Progenitor cell of endocrine pancreas (in vitro differentiated cells): ENCODE data around the gene GNRHR. TPM values are rescaled to one million over a fixed set of nuclear protein-coding genes. Genes with fewer than 3 reads are reported as not detected.

Experiments
- DNase-seq: peaks from one replicate; pipeline ENCODE4 v3.0.0; 2021; ENCODE audit warnings: low spot score; ENCODE audit not compliant: unreplicated experiment
- H3K27ac Mint-ChIP-seq: 2 replicates; pipeline ENCODE4 v1.8.0; 2021; ENCODE audit warnings: mild to moderate bottlenecking, moderate library complexity, mixed read lengths
- H3K27me3 Mint-ChIP-seq: 2 replicates; pipeline ENCODE4 v1.8.0; 2021; ENCODE audit warnings: mixed read lengths
- H3K36me3 Mint-ChIP-seq: 2 replicates; pipeline ENCODE4 v1.8.0; 2022; ENCODE audit warnings: mixed read lengths; ENCODE audit not compliant: insufficient read depth
- H3K4me1 Mint-ChIP-seq: 2 replicates; pipeline ENCODE4 v1.8.0; 2021; ENCODE audit warnings: low read depth, mixed read lengths
- H3K4me3 Mint-ChIP-seq: 2 replicates; pipeline ENCODE4 v1.8.0; 2021; ENCODE audit warnings: low read depth, mild to moderate bottlenecking, moderate library complexity, mixed read lengths
- H3K9me3 Mint-ChIP-seq: 2 replicates; pipeline ENCODE4 v1.8.0; 2021; ENCODE audit warnings: low read depth, mixed read lengths
- CTCF ChIP-seq: fragments of 200-600 bp; sonication (generic); IDR thresholded peaks from one replicate; pipeline ENCODE4 v1.5.0; 2021; ENCODE audit warnings: antibody characterized with exemption, mild to moderate bottlenecking; ENCODE audit not compliant: unreplicated experiment
- total RNA-seq: library from RNA; stranded (reverse); gene quantifications from 2 replicates; pipeline ENCODE4 v1.2.1, GENCODE V29; 2021

GNRHR gene
- total RNA-seq, 1 donor from 2014 or later: not detected

- Mint-ChIP-seq H3K9me3 (no peaks in the 10 kb centered on the region), H3K4me3 (no peak overlapping the region), H3K4me1 (peaks cover 3% of the 10 kb centered on the region), H3K27me3 (no peaks in the 10 kb centered on the region), H3K27ac (no peak overlapping the region), H3K36me3 (peaks cover 26% of the 10 kb centered on the region)
- TF ChIP-seq CTCF: no peak
- no peak for DNase-seq
These were observed 59.5 kb downstream of the GNRHR start for GRCh38 chr4:67694662-67695061.

GRCh38 chr4:67691328-67691727 is 62.9 kb downstream of the GNRHR start:
- H3K4me1 Mint-ChIP-seq: no peaks in the 10 kb centered on the region
- no peaks in the 10 kb centered on the region for H3K9me3 Mint-ChIP-seq
- TF ChIP-seq CTCF: no peak
- DNase-seq: no peak
- H3K27me3 Mint-ChIP-seq: no peaks in the 10 kb centered on the region
- peaks cover 26% of the 10 kb centered on the region for H3K36me3 Mint-ChIP-seq
- no peak overlapping the region for H3K4me3 Mint-ChIP-seq
- no peak overlapping the region for H3K27ac Mint-ChIP-seq

Other genes with a start within 250 kb of the GNRHR start
- 25.2 and 26.4 TPM in 2 replicates for gene CENPC, start 208.9 kb downstream of the GNRHR start, total RNA-seq
- gene STAP1, start 195.7 kb downstream of the GNRHR start, total RNA-seq: not detected in 2 replicates
- 85.1 and 88.9 TPM in 2 replicates for gene UBA6, start 53.2 kb downstream of the GNRHR start, total RNA-seq
- not detected in 2 replicates for gene TMPRSS11D, start 129.6 kb upstream of the GNRHR start, total RNA-seq
- gene TMPRSS11A, start 209.1 kb upstream of the GNRHR start, total RNA-seq: not detected in 2 replicates